ENCODE data around the gene CHMP4B. TPM values are rescaled to one million over a fixed set of nuclear protein-coding genes. Genes with fewer than 3 reads are reported as not detected.
A peak's percentile ranks its signal among the peaks of the same experiment; 100 is the strongest.

CHMP4B gene
- total RNA-seq, 1 donor, result 32.0 TPM

DNA sequence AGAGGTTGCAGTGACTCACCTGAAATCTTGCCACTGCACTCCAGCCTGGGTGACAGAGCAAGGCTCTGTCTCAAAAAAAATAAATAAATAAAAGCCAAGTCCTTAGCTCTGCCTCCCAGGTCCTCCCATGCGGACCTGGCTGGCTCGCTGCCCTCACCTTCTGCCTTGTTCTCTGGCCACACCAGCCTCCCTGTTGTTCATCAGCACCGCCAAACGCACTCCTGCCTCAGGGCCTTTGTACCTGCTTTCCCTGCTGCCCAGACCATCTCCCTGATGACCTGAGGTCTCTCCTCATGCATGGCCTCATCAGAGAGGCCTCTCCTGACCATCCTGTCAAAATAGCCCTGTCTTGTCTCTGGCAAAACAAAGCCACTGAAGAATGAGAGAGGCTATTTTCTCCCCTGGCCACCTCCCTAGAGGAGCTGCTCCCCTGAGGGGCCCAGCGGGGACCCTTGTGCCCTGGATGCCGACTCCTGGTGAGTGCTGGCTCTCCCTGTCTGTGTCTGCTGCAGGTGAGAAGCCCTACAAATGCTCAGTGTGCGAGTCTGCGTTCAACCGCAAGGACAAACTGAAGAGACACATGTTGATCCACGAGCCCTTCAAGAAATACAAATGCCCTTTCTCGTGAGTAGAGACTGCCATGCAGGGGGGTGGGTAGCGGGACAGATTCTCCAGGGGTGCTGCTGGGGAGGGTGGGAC lies 22.6 kb upstream of the CHMP4B start:
- TF ChIP-seq, protein P1, sequence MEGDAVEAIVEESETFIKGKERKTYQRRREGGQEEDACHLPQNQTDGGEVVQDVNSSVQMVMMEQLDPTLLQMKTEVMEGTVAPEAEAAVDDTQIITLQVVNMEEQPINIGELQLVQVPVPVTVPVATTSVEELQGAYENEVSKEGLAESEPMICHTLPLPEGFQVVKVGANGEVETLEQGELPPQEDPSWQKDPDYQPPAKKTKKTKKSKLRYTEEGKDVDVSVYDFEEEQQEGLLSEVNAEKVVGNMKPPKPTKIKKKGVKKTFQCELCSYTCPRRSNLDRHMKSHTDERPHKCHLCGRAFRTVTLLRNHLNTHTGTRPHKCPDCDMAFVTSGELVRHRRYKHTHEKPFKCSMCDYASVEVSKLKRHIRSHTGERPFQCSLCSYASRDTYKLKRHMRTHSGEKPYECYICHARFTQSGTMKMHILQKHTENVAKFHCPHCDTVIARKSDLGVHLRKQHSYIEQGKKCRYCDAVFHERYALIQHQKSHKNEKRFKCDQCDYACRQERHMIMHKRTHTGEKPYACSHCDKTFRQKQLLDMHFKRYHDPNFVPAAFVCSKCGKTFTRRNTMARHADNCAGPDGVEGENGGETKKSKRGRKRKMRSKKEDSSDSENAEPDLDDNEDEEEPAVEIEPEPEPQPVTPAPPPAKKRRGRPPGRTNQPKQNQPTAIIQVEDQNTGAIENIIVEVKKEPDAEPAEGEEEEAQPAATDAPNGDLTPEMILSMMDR (IDR thresholded peaks at IDR 0.05; ENCODE audit: insufficient read depth, low read depth, low read length), result no peak
- DNase-seq (ENCODE audit: low read depth), result no peak
- no peak overlapping the region for H3K4me3 ChIP-seq (ENCODE audit: low read depth, low read length)

DNA sequence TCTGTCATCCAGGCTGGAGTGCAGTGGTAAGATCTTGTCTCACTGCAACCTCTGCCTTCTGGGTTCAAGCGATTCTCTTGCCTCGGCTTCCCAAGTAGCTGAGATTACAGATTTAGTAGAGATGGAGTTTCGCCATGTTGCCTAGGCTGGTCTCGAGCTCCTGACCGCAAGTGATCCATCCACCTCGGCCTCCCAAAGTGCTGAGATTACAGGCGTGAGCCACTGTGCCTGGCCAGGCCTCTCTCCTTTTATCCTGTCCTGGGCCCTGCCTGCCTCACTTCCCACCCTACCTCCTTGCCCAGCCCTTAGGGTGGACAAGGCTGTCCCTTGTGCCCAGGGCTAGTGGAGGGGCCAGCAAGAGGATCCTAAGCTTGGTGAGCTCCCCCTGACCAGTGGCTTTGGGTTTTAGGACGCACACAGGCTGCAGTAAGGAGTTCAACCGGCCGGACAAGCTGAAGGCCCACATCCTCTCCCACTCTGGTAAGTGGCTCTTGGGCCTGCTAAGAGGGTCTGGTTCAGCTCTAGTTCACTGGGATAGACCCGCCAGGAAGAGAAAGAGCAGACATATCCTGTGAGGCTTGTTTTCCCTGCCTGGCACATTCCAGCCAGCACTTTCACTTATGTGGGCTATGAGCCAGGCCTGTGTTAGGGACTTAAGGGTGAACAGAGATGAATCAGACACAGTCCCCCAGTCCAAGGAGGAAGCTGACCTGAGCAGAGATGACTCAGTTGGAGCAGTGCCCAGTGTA lies 21.9 kb upstream of the CHMP4B start:
- no peak overlapping the region for H3K4me3 ChIP-seq (ENCODE audit: low read depth, low read length)
- TF ChIP-seq, protein P1 (IDR thresholded peaks at IDR 0.05; ENCODE audit: insufficient read depth, low read depth, low read length), result no peak
- DNase-seq (ENCODE audit: low read depth), result peak; percentile 96

DNA sequence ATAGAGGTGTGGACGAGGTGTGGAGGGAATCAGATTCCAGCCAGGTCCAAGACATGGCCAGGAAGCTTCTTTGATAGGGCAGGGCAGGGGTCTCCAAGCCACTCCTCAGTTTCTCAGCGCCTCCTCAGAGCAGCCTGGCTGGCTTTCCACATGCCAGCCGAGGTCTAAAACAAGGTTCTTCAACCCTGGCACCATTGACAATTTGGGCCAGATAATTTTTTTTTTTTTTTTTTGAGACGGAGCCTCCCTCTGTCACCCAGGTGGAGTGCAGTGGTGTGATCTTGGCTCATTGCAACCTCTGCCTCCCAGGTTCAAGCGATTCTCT lies 21.3 kb upstream of the CHMP4B start:
- DNase-seq (ENCODE audit: low read depth), result no peak
- TF ChIP-seq, protein P1 (IDR thresholded peaks at IDR 0.05; ENCODE audit: insufficient read depth, low read depth, low read length), result no peak
- no peak overlapping the region for H3K4me3 ChIP-seq (ENCODE audit: low read depth, low read length)

DNA sequence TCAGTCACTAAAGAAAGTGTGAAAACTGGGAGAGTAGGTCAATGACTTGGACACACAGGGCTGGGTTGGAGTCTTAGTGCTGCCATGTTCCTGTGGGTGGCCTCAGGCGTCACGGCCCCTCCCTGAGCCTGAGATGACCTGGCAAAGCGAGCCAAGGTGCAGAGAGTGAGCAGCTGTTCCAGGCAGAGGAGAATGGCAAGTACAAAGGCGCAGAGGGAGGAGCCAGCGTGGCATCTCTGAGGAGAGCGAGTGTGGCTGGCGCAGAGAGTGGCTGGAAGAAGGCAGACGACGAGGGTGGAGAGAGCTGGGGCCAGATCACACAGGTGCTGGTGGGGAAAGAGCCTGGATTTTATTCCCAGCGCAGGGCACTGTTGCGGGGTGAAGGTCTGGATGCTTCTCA lies 20.6 kb upstream of the CHMP4B start:
- DNase-seq (ENCODE audit: low read depth), result no peak
- TF ChIP-seq, protein P1 (IDR thresholded peaks at IDR 0.05; ENCODE audit: insufficient read depth, low read depth, low read length), result no peak
- H3K4me3 ChIP-seq (ENCODE audit: low read depth, low read length), result no peak overlapping the region

DNA sequence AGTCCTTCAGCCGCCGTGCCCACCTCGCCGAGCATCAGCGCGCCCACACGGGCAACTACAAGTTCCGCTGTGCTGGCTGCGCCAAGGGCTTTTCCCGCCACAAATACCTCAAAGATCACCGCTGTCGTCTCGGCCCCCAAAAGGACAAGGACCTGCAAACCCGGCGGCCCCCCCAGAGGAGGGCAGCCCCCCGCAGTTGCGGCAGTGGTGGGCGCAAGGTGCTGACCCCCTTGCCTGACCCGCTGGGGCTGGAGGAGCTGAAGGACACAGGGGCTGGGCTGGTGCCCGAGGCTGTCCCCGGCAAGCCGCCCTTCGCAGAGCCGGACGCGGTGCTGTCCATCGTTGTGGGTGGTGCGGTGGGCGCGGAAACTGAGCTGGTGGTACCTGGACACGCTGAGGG lies 20.1 kb upstream of the CHMP4B start:
- TF ChIP-seq, protein P1 (IDR thresholded peaks at IDR 0.05; ENCODE audit: insufficient read depth, low read depth, low read length), result no peak
- no peak for DNase-seq (ENCODE audit: low read depth)

DNA sequence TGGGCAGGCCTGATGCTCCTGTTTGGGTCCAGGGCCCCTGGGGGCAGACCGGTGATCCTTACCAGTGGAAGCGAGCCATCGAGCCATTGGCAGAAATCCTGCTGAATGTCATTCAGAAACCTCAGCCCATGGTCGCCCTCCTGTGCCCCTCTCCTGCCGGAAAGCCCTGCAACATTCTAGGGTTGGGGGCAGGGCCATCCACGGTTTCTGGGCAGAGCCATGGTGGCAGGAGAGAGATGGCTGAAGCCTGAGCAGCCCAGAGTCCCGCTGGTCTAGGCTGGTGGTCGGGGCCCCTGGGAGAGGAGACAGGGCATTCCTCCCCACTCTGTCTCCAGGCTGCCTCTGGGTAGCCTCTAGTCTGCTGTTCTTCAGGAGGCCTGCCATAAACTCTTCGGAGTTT lies 19.6 kb upstream of the CHMP4B start:
- H3K4me3 ChIP-seq (ENCODE audit: low read depth, low read length), result no peak overlapping the region
- TF ChIP-seq, protein P1 (IDR thresholded peaks at IDR 0.05; ENCODE audit: insufficient read depth, low read depth, low read length), result no peak
- DNase-seq (ENCODE audit: low read depth), result no peak

More for the DNA sequence above, 20.1 kb upstream of the CHMP4B start:
- H3K4me3 ChIP-seq (ENCODE audit: low read depth, low read length), result no peak overlapping the region
